ENCODE data around the gene IL3RA.
"Not testable (repeated sequence)": the region's sequence is repeated elsewhere in the genome, so short reads cannot be mapped to it uniquely, and the experiment has no call there.

IL3RA gene

DNA sequence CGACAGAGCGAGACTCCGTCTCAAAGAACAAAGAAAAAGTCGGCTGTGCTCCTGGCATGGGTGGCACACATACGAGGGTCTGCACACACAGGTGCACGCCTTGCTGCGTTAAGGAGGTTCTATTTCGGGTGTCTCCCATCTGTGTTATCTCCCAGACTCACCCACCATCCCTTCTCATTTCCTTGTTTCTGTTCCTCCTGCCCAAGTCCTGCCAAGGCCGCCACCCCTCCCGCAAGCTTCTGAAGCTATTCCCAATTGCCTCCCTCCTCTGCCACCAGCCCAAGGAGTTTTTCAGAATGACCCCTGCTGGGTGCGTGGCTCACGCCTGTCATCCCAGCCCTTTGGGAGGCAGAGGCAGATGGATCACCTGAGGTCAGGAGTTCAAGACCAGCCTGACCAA lies 6.0 kb upstream of the IL3RA start:
- no peak for DNase-seq (ENCODE audit: low read depth, low spot score)

DNA sequence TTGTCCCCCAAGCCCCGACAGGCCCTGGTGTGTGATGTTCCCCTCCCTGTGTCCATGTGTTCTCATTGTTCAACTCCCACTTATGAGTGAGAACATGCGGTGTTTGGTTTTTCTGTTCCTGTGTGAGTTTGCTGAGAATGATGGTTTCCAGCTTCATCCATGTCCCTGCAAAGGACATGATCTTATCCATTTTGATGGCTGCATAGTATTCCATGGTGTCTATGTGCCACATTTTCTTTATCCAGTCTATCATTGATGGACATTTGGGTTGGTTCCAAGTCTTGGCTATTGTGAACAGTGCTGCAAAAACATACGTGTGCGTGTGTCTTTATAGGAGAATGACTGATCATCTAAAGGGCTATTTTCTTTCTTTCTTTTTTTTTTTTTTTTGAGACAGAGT lies 4.2 kb upstream of the IL3RA start:
- not testable (repeated sequence) for DNase-seq (ENCODE audit: low read depth, low spot score)

DNA sequence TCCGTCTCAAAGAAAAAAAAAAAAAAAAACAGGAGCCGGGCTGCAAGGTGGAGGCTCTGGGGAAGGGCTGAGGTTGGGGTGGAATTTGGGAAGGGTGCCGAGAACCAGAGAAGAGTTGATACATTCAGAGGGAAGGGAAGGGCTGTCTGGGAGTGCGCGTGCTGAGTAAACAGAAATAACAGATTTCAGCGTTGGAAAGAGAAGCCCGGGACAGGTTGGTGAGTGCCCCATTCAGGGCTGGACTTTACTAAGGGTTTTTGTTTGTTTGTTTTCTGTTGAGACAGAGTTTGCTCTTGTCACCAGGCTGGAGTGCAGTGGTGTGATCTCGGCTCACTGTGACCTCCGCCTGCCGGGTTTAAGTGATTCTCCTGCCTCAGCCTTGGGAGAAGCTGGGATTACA lies 1.7 kb upstream of the IL3RA start:
- no peak for DNase-seq (ENCODE audit: low read depth, low spot score)

DNA sequence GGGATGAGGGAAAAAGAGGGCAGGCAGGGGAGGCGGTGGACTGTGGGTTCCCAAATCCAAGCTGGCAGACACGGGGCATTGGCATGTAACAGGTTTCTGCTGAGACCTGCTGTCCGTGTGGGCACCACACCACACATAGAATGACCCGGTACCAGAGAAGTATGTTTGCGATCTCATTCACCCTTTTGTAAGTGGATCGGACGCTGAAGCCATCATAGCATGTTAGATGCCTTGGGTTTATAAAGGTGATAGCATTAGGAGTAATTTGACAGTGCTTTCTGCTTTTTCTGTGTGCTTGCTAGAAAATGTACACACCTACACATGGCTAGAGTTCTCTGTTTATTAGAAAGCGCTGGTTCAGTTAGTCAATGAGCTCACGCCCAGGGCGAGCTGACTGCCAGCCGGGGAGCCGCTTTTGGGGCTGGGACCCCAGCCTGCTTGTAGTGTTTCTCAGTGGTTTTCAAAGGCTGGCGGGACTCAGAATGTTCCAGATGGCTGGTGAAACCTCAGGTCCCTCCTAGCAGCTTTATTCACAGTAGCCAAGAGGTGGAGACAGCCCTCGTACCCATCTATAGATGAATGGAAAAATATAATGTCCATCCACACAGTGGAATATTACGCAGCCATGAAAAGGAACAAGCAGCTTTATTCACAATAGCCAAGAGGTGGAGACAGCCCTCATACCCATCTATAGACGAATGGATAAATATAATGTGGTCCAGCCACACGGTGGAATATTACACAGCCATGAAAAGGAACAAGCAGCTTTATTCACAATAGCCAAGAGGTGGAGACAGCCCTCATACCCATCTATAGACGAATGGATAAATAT lies 579 bp downstream of the IL3RA start:
- DNase-seq (ENCODE audit: low read depth, low spot score) = no peak

DNA sequence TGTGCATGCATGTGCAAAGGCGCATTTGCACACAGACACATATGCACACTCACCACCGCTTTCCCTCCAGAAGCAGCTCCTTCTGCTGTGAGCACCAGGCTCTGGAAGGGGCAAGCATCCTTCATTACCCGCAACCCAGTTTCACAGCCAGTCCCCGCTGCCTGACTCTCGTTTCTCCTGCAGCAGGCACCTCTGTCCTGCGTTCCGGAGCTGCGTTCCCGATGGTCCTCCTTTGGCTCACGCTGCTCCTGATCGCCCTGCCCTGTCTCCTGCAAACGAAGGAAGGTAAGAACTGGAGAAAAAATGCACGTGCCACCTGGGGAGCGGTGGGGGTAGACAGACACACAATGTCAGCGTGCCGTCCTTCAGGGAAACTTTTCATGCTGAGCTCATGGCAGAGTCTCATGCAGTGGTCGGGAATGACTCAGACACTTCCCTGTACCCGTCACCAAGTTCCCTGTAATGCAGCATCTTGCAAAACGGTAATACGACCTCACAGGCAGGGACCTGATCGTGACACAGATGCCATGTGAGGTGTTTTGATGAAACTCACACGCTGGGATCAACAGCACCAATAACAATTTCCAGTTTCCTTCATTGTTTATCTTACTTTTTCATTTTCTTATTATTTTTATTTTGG lies 5.1 kb downstream of the IL3RA start:
- DNase-seq (ENCODE audit: low read depth, low spot score) = no peak

DNA sequence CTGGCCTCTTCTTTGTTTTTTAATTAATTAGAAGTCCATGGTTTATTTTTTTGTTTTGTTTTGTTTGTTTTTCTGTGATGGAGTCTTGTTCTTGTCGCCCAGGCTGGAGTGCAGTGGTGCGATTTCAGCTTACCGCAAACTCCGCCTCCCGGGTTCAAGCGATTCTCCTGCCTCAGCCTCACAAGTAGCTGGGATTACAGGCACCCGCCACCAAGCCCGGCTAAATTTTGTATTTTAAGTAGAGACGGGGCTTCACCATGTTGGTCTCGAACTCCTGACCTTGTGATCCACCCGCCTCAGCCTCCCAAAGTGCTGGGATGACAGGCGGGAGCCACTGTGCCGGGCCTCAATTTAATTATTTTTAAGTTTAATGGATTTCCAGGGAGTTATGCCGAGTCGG lies 13.0 kb downstream of the IL3RA start:
- not testable (repeated sequence) for DNase-seq (ENCODE audit: low read depth, low spot score)

DNA sequence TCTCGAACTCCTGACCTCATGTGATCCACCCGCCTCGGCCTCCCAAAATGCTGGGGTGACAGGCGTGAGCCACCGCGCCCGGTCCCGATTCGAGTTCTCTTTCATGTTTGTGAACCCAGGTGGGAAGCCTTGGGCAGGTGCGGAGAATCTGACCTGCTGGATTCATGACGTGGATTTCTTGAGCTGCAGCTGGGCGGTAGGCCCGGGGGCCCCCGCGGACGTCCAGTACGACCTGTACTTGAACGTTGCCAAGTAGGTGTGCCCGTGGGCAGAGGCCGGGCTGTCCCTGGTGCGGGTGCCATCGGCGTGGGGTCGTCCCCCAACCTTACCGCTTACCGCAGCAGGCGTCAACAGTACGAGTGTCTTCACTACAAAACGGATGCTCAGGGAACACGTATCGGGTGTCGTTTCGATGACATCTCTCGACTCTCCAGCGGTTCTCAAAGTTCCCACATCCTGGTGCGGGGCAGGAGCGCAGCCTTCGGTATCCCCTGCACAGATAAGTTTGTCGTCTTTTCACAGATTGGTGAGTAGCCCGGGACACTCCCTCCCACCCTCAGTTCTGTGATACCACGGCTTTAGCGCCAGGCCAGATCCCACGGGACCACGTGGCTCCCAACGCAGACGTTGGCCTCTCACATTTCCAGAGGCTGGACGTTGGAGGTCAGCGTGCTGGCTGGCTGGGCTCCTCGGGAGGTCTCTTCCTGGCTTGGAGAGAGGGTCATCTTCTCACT lies 15.6 kb downstream of the IL3RA start:
- no peak for DNase-seq (ENCODE audit: low read depth, low spot score)

DNA sequence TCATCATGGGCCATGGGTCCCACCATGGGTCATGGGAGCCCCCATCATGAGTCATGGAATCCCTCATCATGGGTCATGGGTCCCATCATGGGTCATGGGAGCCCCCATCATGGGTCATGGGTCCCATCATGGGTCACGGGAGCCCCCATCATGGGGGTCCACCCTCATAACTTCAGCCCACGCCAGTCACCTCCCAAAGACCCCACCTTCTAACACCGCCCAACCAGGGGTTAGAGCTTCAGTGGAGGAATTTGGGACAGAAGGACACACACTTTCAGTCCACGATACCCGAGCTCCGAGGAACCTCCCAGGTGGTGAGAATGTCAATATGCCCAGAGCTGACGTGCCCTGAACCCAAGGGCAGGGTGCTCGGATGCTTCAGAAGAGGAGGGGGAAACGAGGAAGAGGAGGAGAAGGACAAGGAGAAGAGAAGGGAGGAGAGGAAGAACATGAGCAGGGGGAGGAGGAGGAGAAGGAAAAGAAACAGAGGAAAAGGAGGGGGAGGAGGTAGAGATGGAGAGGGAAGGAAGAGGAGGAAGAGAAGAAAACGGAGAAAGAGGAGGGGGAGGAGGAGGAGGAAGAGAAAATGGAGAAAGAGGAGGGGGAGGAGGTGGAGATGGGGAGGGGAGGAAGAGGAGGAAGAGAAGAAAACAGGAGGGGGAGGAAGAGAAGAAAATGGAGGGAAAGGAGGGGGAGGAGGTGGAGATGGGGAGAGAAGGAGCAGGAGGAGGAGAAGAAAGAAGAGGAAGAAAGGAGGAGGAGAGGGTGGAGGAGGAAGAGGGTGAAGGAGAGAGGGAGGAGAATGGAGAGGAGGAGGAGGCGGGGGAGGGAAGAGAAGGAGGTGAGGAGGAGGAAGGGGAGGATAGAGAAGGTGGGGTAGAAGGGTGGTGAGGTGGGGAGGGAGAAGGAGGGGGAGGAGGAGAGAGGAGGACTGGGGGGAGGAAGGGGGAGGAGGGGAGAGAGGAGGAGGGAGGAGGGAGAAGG lies 17.7 kb downstream of the IL3RA start:
- no peak for DNase-seq (ENCODE audit: low read depth, low spot score)

DNA sequence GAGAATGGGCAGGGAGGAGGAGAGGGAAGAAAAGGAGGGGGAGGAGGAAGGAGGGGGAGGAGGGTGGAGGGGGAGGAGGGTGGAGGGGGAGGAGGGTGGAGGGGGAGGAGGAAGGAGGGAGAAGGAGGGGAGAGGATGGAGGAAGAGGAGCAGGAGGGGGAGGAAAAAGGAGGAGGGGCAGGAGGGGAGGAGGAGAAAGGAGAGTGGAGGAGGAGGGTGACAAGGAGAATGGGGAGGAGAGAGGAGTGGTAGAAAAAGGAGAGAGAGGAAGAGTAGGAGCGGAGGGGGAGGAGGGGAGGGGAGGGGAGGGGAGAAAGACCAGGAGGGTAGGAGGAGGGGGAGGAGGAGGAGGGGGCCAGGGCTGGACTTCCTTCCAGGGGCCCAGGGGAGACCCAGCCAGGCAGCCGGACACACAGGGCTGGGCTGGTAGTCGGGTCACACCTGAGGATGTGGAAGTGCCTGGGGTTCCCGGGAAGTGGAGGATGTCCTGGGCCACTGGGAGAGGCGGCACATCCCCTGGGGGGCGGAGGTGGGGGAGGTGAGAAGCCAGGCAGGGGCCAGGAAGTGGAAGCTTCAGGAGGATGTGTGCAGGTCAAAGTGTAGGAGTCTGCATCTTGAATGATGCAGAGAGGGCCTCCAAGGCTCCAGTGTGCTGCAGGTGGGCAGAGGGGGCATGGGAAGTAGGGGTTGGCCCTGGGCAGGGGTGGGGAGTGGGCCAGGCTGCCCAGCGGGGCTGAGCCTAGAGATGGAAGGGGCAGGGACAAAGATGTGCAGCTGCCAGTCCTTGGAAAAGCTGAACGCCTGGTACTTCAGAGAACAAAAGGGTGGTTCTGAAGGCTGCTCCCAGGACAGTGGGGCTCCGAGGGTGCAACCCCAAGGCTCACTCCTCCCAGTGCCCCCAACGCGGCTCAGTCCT lies 18.8 kb downstream of the IL3RA start:
- no peak for DNase-seq (ENCODE audit: low read depth, low spot score)

DNA sequence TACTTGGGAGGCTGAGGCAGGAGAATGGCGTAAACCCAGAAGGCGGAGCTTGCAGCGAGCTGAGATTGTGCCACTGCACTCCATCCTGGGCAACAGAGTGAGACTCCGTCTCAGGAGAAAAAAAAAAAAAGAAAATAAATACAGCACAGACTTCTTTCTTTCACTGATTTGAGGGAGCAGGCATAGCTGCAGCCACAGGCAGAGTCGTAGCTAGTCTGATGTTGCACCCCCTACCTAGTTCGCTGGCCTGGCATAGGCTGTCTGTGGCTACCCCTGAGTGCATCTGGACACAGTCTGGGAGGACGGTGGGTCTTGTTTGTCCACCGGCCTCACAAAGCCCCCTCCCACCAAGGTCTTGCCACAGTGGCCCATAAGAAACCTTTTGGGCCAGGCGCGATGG lies 21.4 kb downstream of the IL3RA start:
- no peak for DNase-seq (ENCODE audit: low read depth, low spot score)

DNA sequence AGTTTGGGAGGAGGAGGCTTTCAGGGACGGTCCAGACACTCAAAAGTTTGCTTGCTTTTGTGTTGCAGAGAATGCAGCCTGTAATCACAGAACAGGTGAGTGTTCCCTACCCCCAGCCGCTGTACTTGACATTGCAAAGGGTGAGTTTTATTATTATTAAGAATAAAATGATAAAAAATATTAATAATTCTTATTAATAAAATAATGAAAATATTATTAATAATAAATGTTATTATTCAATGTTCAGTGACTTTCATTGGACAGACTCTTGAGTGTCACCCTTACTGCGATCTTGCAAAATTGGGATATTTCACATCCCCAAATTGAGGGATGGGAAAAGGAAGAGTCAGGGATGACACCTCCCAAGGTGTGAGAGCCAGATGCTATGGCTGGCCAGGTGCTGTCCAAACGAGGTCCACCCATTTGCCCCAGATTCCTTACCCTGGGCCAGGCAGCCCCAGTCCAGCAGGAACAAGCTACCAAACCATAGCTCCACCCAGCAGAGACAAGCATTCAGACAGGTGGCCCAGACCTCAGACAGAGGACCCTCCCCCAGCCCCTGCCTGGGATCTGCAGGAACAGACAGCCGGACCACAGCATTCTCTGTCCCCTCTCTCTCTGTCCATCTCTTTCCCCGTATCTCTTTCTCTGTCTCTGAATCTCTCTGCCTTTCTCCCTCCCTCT lies 22.4 kb downstream of the IL3RA start:
- DNase-seq (ENCODE audit: low read depth, low spot score) = no peak

DNA sequence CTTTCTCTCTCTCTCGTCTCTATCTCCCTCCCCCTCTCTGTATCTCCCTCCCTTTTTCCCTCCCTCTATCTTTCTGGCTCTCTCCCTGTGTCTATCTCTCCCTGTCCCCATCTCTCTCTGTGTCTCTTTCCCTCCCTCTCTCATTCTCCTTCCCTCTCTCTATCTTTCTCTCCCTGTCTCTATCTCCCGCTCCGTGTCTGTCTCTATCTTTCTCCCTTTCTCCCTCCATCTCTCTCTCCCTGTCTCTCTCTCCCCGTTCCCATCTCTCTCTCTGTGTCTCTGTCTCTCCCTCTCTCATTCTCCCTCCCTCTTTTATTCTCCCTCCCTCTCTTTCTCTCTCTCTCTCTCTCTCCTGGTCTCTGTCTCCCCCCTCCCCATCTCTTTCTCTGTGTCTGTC lies 22.9 kb downstream of the IL3RA start:
- DNase-seq (ENCODE audit: low read depth, low spot score) = no peak

DNA sequence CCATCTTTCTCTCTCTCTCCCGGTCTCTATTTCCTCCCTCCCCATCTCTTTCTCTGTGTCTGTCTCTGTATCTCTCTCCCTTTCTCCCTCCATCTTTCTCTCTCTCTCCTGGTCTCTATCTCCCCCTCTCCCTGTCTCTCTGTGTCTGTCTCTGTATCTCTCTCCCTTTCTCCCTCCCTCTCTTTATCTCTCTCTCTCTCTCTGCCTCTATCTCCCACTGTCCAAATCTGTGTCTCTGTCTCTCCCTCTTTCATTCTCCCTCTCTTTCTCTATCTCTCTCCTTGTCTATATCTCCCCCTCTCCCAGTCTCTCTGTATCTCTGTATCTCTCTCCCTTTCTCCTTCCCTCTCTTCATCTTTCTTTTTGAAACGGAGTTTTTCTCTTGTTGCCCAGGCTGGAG lies 23.6 kb downstream of the IL3RA start:
- no peak for DNase-seq (ENCODE audit: low read depth, low spot score)

DNA sequence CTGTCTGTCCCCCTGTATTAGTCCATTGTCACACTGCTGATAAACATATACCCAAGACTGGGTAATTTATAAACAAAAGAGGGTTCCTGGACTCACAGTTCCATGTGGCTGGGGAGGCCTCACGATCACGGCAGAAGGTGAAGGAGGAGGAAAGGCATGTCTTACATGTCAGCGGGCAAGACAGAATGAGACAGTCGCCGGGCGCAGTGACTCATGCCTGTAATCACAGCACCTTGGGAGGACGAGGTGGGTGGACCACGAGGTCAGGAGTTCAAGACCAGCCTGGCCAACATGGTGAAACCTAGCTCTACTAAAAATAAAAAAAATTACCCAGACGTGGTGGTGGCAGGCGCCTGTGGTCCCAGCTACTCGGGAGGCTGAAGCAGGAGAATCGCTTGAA lies 24.7 kb downstream of the IL3RA start:
- DNase-seq (ENCODE audit: low read depth, low spot score) = no peak

DNA sequence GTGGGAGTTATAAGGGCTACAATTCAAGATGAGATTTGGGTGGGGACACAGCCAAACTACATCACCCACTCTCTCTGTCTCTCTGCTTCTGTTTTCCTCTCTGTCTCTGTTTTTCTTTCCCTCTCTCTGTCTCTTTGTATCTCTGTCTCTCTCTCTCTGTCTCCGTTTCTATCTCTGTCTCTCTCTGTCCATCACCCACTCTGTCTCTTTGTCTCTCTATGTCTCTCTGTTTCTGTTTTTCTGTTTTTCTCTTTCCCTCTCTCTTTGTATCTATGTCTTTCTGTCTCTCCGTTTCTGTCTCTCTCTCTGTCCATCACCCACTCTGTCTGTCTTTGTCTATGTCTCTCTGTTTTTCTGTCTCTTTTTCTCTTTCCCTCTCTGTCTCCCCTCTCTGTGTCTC lies 25.3 kb downstream of the IL3RA start:
- DNase-seq (ENCODE audit: low read depth, low spot score) = no peak

DNA sequence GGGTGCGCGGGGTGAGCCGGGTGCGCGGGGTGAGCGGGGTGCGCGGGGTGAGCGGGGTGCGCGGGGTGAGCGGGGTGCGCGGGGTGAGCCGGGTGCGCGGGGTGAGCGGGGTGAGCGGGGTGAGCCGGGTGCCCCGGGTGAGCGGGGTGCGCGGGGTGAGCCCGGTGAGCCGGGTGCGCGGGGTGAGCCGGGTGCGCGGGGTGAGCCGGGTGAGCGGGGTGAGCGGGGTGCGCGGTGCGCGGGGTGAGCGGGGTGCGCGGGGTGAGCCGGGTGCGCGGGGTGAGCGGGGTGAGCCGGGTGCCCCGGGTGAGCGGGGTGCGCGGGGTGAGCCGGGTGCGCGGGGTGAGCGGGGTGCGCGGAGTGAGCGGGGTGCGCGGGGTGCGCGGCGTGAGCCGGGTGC lies 29.8 kb downstream of the IL3RA start:
- not testable (repeated sequence) for DNase-seq (ENCODE audit: low read depth, low spot score)

DNA sequence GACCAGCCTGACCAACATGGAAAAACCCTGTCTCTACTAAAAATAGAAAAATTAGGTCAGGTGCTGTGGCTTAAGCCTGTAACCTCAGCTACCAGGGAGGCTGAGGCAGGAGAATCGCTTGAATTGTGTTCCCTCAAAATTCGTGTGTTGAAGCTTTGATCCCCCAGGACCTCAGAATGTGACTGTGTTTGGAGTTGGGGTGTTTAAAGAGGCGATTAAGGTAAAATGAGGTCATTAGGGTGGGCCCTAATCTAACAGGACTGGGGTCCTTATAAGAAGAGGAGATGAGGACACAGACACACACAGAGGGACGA lies 31.8 kb downstream of the IL3RA start:
- no peak for DNase-seq (ENCODE audit: low read depth, low spot score)

DNA sequence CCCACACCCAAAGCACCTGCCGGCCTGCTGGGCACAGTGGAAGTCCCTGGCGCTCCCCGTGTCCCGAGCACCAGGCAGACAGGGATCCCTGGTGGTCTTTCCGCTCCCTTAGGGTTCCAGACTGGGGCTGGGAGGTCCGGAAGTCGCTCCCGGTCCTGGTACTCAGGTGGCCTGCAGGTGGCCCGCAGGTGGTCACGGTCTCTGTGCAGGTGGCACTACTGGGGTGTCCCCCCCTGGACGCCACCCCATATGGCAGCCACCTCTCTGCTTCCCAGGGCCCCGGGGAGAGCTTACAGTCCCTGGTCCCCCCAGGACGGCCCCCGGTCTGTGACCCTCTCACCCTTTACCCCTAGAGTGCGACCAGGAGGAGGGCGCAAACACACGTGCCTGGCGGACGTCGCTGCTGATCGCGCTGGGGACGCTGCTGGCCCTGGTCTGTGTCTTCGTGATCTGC lies 41.7 kb downstream of the IL3RA start:
- no peak for DNase-seq (ENCODE audit: low read depth, low spot score)

DNA sequence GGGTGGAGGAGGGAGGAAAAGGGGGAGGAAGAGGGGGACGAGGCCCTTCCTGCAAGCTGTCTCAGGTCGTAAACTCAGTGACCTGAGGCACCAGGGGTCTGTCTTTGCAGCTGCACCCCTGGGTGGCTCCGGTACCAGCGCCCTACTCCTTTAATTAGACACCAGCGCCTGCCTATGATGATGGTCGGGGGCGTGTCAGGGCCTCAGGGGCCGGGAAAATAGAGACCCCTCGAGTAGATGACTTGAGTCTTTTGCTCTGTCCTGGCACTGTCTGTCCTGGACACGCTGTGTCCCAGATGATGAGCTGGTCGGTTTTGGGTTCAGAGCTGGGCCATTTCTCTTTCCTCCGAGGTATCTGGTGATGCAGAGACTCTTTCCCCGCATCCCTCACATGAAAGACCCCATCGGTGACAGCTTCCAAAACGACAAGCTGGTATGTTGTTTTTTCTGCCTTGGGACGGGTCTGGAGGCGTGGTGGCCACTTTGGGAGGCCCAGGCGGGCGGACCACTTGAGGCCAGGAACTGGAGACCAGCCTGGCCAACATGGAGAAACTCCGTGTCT lies 44.2 kb downstream of the IL3RA start:
- no peak for DNase-seq (ENCODE audit: low read depth, low spot score)
